ENCODE data around the gene SLC23A1.
"Not testable (repeated sequence)": the region's sequence is repeated elsewhere in the genome, so short reads cannot be mapped to it uniquely, and the experiment has no call there.

Gene SLC23A1

DNA sequence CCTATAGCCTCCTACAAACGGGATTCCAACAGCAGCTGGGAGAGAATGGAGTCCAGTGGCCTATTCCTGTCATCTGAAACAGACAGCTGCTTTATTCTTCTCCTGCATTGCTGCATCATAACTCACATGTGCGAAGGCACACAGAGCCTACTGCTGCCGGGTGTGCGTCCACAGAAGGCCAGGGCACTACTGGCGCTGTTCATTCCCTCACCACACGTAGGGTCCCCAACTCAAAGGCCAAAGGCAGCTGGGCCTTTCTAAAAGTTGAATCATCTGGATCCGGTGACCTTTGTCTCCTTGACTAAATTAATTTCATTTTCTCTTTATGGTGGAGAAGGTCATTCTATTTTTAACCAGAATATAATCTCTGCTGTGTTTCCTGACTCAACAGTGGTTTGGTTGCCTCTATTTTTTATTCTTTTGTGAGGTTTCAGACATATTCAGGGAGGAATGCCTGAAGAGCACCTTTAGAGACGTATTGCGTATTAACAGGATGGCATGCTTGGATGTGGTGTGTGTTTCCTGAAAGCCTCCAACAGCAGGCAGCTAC lies 31.6 kb upstream of the SLC23A1 start:
- TF ChIP-seq, protein P1, sequence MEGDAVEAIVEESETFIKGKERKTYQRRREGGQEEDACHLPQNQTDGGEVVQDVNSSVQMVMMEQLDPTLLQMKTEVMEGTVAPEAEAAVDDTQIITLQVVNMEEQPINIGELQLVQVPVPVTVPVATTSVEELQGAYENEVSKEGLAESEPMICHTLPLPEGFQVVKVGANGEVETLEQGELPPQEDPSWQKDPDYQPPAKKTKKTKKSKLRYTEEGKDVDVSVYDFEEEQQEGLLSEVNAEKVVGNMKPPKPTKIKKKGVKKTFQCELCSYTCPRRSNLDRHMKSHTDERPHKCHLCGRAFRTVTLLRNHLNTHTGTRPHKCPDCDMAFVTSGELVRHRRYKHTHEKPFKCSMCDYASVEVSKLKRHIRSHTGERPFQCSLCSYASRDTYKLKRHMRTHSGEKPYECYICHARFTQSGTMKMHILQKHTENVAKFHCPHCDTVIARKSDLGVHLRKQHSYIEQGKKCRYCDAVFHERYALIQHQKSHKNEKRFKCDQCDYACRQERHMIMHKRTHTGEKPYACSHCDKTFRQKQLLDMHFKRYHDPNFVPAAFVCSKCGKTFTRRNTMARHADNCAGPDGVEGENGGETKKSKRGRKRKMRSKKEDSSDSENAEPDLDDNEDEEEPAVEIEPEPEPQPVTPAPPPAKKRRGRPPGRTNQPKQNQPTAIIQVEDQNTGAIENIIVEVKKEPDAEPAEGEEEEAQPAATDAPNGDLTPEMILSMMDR (IDR thresholded peaks at IDR 0.05; ENCODE audit: low read depth, low read length) = no peak
- H3K4me3 ChIP-seq (replicated peaks in 1 of 2; ENCODE audit: low read depth in 2 of 2, low read length in 2 of 2) = no peak overlapping the region
- no peak for DNase-seq (ENCODE audit: low read depth in 2 of 2)

DNA sequence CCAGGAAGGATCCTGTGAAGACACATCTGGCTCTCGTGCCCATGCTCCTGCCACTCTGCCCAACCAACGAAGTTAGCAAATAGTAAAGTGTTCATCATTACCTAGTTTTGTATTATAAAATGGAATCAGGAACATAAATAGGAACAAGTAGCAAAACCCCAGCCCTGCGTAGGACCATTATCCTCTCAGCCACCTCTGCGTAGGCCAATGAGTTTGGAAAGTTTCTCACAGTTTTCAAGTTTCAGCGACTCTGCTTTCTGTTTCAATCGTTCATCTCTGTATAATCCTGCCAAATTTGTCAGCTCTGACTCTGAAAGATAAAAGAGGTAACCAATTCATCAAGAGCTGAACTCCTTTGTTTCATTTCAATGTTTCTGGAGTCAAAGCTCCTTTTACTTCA lies 30.9 kb upstream of the SLC23A1 start:
- TF ChIP-seq, protein P1 (IDR thresholded peaks at IDR 0.05; ENCODE audit: low read depth, low read length) = no peak
- no peak overlapping the region for H3K4me3 ChIP-seq (replicated peaks in 1 of 2; ENCODE audit: low read depth in 2 of 2, low read length in 2 of 2)

DNA sequence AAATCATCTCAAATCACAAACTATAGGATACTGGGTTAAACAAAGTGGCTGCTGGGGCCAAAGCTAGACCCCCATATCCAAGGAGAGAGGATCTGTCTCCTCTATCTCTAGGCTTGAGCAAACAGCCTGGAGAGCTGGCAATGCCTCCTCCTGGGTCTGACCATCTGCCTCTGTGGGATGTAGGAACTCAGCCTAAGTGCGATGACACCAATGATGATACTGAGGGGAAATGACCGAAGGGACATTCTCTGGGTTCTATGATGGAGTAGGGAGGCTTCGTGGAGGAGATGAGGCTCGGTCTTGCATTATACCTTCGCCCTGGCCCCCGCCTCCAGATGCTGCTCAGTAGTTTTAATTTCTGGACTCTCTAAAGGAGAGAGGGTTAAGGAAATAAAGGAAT lies 30.1 kb upstream of the SLC23A1 start:
- no peak overlapping the region for H3K4me3 ChIP-seq (replicated peaks in 1 of 2; ENCODE audit: low read depth in 2 of 2, low read length in 2 of 2)
- TF ChIP-seq, protein P1 (IDR thresholded peaks at IDR 0.05; ENCODE audit: low read depth, low read length) = no peak
- no peak for DNase-seq (ENCODE audit: low read depth in 2 of 2)

More for the DNA sequence above, 30.9 kb upstream of the SLC23A1 start:
- DNase-seq (ENCODE audit: low read depth in 2 of 2) = no peak

DNA sequence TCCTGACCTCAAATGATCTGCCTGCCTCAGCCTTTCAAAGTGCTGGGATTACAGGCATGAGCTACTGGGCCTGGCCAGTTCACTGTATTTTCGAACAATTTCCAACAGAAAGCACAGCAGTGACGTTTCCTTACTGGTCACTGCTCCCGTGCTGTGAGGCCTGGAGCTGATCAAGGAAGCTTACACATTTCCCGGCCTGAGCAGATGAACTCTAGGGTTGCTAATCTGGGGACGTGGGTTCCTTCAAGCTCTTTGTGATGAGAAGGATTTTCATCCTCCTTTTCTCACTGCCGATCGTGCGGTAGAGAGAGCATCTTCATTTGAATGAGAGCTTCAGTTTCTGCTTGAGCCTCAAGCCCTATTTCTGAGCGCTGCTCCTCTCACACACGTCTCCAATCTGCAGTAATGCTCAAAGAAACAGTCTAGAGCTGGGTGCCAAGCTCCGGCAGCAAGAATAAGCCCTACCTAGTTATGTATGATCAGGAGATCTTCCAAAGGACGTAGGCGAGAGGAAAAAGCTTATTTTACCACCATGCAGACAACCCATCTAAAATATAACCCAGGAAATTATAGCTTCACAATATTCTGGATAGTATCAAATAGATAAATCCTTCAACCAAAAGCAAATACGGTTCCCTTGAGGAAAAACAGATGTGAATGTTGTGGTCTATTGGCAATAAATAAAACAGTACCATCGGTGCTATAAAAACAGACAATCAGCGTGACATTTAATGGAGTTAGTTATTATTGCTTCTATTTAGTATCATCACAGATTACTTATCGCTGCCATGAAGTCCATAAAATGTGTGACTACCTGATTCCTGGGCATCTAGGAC lies 28.1 kb upstream of the SLC23A1 start:
- no peak overlapping the region for H3K4me3 ChIP-seq (replicated peaks in 1 of 2; ENCODE audit: low read depth in 2 of 2, low read length in 2 of 2)
- TF ChIP-seq, protein P1 (IDR thresholded peaks at IDR 0.05; ENCODE audit: low read depth, low read length) = no peak
- DNase-seq (ENCODE audit: low read depth in 2 of 2) = no peak

DNA sequence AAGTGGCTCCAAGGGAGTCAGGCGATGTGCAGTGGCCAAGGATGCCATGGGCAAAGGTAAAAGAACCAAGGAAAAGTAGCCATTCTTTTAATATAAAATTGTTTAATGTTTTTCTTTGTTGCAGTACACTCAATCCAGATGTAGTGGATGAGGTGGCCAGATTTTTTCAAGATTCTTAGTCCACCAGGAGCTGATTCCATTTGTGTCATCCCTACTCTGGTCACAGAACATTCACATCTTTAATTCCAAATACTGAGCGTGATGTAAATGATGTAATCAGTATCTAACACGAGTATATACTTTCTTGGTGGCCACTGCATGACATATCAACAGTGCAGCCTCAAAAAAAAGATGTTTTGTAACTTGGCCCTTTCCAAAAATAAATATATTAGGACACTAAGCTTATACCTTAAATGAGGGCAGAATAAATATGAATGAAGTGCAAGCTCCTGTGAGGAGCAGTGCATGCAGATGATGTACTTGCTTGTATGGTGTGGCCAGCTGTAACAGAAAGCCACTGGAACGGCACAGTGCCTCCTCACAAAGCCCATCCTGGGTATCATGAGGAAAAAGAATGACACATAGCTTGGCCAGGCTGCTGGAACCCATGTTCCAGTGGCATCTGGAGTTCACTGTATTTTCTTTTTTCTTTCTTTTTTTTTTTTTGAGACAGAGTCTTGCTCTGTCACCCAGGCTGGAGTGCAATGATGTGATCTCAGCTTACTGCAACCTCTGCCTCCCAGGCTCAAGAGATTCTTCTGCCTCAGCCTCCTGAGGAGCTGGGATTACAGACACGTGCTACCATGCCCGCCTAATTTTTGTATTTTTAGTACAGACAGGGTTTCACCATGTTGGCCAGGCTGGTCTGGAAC lies 27.3 kb upstream of the SLC23A1 start:
- TF ChIP-seq, protein P1 (IDR thresholded peaks at IDR 0.05; ENCODE audit: low read depth, low read length) = no peak
- no peak overlapping the region for H3K4me3 ChIP-seq (replicated peaks in 1 of 2; ENCODE audit: low read depth in 2 of 2, low read length in 2 of 2)
- DNase-seq (ENCODE audit: low read depth in 2 of 2) = no peak

DNA sequence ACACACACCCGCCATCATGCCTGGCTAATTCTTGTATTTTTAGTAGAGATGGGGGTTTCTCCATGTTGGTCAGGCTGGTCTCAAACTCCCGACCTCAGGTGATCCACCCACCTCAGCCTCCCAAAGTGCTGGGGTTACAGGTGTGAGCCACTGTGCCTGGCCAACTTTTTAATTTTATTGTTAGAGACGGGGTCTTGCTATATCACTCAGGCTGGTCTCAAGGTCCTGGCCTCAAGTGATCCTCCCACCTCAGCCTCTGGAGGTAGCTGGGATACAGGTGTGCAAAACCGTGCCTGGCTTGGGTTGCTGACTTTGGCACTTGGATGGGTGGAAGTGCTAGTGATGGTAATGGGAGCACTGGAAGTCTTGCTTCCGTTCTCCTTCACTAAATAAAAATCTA lies 26.0 kb upstream of the SLC23A1 start:
- not testable (repeated sequence) for DNase-seq (ENCODE audit: low read depth in 2 of 2); H3K4me3 ChIP-seq (replicated peaks in 1 of 2; ENCODE audit: low read depth in 2 of 2, low read length in 2 of 2)

DNA sequence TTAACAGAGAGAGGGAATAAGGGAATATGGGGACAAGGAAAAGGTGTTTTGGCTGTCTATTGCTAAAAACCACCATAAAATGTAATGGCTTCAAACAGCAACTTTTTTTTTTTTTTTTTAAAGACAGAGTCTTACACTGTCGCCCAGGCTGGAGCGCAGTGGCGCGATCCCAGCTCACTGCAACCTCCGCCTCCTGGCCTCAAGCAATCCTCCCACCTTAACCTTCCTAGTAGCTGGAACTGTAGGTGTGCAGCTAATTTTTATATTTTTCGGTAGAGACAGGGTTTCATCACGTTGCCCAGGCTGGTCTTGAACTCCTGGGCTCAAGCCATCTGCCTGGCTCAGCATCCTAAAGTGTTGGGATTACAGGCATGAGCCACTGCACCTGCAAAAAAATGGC lies 25.1 kb upstream of the SLC23A1 start:
- TF ChIP-seq, protein P1 (IDR thresholded peaks at IDR 0.05; ENCODE audit: low read depth, low read length) = no peak
- no peak overlapping the region for H3K4me3 ChIP-seq (replicated peaks in 1 of 2; ENCODE audit: low read depth in 2 of 2, low read length in 2 of 2)
- no peak for DNase-seq (ENCODE audit: low read depth in 2 of 2)

Measured in cardiac fibroblast (primary cell).